DND-41 (cell line): Measurements from ENCODE around the gene TRA2B.

Source experiments
- EZH2 ChIP-seq: IDR thresholded peaks from 3 replicates; pipeline ENCODE4 v1.6.1; 2012; ENCODE audit warnings: borderline replicate concordance, low read depth, mild to moderate bottlenecking, moderate library complexity, low read length, inconsistent platforms; ENCODE audit not compliant: severe bottlenecking
- TF ChIP-seq, protein P1 (sequence below): IDR thresholded peaks from 2 replicates; pipeline ENCODE4 v1.5.1; 2012; ENCODE audit warnings: borderline replicate concordance, low read length, moderate library complexity, mild to moderate bottlenecking; ENCODE audit not compliant: poor library complexity, severe bottlenecking; ENCODE audit errors: extremely low read depth

DNA sequence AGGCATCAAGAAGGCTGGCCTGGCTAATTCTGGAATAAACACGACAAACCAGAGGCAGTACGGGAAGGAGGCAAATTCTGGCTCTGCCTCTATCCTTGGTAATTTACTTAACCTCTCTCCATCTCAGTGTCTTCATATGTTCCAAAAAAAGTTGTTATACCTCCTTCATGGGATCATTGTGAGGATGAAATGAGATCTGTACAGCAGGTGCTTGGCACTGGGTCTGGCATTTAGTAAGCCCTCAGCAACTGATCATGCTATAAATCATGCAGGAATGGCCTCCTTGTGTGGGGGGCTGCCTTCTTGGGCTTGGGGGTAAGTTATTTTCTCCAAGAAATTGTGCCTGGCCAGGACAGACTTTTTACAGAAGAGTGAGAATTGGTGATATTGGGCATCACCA, 38.3 kb upstream of the TRA2B start:
- TF ChIP-seq, protein P1, sequence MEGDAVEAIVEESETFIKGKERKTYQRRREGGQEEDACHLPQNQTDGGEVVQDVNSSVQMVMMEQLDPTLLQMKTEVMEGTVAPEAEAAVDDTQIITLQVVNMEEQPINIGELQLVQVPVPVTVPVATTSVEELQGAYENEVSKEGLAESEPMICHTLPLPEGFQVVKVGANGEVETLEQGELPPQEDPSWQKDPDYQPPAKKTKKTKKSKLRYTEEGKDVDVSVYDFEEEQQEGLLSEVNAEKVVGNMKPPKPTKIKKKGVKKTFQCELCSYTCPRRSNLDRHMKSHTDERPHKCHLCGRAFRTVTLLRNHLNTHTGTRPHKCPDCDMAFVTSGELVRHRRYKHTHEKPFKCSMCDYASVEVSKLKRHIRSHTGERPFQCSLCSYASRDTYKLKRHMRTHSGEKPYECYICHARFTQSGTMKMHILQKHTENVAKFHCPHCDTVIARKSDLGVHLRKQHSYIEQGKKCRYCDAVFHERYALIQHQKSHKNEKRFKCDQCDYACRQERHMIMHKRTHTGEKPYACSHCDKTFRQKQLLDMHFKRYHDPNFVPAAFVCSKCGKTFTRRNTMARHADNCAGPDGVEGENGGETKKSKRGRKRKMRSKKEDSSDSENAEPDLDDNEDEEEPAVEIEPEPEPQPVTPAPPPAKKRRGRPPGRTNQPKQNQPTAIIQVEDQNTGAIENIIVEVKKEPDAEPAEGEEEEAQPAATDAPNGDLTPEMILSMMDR, result no peak
- no peak for TF ChIP-seq EZH2
